Neural progenitor cell (in vitro differentiated cells): Measurements from ENCODE around the gene FGD3.
A peak's percentile ranks its signal among the peaks of the same experiment; 100 is the strongest.

Source experiments
- EZH2 ChIP-seq: fragments of 200-600 bp; sonication (generic); IDR thresholded peaks from 2 replicates; pipeline ENCODE4 v1.6.1; 2017; ENCODE audit warnings: antibody characterized with exemption, mild to moderate bottlenecking, moderate library complexity
- EZH2phosphoT487 ChIP-seq: fragments of 200-600 bp; sonication (generic); IDR thresholded peaks from 2 replicates; pipeline ENCODE4 v1.6.1; 2017; ENCODE audit warnings: antibody characterized with exemption
- TF ChIP-seq, protein P1 (sequence below): fragments of 200-600 bp; sonication (generic); IDR thresholded peaks from 2 replicates; pipeline ENCODE4 v1.5.1; 2017; ENCODE audit warnings: antibody characterized with exemption, mild to moderate bottlenecking

DNA sequence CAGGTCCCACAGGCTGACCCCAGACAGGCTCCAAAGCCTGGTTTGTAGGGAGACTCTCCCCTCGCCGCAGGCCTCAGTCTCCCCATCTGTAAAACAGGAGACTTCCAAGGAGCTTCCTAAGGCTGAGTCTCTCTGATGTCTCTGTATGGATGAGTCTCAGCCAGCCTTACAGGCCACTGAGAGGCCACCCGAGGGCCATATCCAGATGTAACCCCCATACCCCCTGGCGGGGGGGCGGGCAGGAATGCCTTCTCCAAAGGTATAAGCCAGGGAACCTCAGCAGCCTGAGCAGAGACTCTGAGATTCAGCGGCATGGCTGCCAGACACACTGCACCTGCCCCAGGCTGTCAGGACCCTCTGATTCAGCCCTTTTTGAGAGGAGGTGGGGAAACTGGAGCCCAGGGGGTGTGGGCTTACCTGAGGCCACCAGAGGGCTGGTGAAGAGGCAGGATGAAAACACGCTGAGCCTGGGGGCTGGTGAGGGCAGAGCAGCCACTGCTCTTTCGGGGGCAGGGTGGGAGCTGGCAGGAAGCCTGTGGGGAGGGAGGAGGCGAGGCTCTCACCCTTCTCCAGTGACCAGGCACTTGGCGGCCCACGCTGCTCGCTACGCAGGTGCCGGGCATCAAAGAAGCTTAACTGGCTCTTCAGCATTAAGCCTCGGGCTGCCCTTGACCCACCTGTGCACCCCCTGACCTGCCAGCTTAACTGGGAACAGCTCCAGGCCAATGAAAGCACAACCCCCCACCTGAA, 105.6 kb downstream of the FGD3 start:
- TF ChIP-seq, protein P1, sequence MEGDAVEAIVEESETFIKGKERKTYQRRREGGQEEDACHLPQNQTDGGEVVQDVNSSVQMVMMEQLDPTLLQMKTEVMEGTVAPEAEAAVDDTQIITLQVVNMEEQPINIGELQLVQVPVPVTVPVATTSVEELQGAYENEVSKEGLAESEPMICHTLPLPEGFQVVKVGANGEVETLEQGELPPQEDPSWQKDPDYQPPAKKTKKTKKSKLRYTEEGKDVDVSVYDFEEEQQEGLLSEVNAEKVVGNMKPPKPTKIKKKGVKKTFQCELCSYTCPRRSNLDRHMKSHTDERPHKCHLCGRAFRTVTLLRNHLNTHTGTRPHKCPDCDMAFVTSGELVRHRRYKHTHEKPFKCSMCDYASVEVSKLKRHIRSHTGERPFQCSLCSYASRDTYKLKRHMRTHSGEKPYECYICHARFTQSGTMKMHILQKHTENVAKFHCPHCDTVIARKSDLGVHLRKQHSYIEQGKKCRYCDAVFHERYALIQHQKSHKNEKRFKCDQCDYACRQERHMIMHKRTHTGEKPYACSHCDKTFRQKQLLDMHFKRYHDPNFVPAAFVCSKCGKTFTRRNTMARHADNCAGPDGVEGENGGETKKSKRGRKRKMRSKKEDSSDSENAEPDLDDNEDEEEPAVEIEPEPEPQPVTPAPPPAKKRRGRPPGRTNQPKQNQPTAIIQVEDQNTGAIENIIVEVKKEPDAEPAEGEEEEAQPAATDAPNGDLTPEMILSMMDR = peak; percentile 25
- TF ChIP-seq EZH2phosphoT487 (no peak), EZH2 (no peak)
